T-helper 2 cell treated with Interferon-gamma antibody and Interleukin-4, amounts not matched to agents 100 ng/mL and 5 ng/mL, for 36 hours (primary cell): ENCODE data around the gene SLC11A1. TPM values are rescaled to one million over a fixed set of nuclear protein-coding genes. Genes with fewer than 3 reads are reported as not detected.

ENCODE experiments used
- intact Hi-C: fragments of 100-400 bp; cut with micrococcal nuclease; formaldehyde crosslinking; loops from one replicate; pipeline ENCODE4 v1.15.1; 2023
- total RNA-seq: library from RNA; stranded (reverse); gene quantifications from 2 replicates; pipeline ENCODE4 v1.2.3, GENCODE V29; 2022

The SLC11A1 gene
- total RNA-seq, 1 donor from 2014 or later, result 0.16 TPM

DNA sequence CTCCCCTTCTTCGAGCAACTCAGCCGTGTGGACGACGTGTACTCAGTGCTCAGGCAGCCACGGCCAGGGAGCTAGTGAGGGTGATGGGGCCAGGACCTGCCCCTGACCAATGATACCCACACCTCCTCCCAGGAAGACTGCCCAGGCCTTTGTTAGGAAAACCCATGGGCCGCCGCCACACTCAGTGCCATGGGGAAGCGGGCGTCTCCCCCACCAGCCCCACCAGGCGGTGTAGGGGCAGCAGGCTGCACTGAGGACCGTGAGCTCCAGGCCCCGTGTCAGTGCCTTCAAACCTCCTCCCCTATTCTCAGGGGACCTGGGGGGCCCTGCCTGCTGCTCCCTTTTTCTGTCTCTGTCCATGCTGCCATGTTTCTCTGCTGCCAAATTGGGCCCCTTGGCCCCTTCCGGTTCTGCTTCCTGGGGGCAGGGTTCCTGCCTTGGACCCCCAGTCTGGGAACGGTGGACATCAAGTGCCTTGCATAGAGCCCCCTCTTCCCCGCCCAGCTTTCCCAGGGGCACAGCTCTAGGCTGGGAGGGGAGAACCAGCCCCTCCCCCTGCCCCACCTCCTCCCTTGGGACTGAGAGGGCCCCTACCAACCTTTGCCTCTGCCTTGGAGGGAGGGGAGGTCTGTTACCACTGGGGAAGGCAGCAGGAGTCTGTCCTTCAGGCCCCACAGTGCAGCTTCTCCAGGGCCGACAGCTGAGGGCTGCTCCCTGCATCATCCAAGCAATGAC, 22.4 kb downstream of the SLC11A1 start:
- intact Hi-C loops, result loop anchor here (5.0 kb wide), 1 partner anchor 443 kb away; no protein-coding TSS in a partner anchor

DNA sequence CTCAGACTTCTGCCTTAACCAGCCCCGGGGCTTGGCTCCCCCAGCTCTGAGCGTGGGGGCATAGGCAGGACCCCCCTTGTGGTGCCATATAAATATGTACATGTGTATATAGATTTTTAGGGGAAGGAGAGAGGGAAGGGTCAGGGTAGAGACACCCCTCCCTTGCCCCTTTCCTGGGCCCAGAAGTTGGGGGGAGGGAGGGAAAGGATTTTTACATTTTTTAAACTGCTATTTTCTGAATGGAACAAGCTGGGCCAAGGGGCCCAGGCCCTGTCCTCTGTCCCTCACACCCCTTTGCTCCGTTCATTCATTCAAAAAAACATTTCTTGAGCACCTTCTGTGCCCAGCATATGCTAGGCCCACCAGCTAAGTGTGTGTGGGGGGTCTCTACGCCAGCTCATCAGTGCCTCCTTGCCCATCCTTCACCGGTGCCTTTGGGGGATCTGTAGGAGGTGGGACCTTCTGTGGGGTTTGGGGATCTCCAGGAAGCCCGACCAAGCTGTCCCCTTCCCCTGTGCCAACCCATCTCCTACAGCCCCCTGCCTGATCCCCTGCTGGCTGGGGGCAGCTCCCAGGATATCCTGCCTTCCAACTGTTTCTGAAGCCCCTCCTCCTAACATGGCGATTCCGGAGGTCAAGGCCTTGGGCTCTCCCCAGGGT, 23.1 kb downstream of the SLC11A1 start:
- intact Hi-C loops, result loop anchor here (5.0 kb wide), 1 partner anchor 442 kb away; no protein-coding TSS in a partner anchor

DNA sequence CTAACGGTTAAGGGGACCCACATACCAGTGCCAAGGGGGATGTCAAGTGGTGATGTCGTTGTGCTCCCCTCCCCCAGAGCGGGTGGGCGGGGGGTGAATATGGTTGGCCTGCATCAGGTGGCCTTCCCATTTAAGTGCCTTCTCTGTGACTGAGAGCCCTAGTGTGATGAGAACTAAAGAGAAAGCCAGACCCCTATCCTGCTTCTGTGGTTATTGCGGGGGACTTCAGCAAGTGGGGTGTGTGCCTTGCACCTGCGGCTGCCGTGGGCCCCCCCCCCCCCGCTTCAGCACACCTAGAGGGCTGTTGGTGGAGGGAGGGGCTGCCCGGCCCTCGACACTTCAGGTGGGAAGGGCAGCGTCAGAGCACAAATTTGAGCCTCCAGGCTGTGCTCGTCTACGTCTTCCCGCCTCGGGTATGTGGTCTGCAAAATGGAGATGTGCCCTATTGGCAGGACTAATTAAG, 23.7 kb downstream of the SLC11A1 start:
- intact Hi-C loops, result loop anchor here (1.0 to 5.0 kb wide), 7 partner anchors 9 to 442 kb away; partner anchors contain the start of genes AAMP, CNOT9, PNKD and USP37

DNA sequence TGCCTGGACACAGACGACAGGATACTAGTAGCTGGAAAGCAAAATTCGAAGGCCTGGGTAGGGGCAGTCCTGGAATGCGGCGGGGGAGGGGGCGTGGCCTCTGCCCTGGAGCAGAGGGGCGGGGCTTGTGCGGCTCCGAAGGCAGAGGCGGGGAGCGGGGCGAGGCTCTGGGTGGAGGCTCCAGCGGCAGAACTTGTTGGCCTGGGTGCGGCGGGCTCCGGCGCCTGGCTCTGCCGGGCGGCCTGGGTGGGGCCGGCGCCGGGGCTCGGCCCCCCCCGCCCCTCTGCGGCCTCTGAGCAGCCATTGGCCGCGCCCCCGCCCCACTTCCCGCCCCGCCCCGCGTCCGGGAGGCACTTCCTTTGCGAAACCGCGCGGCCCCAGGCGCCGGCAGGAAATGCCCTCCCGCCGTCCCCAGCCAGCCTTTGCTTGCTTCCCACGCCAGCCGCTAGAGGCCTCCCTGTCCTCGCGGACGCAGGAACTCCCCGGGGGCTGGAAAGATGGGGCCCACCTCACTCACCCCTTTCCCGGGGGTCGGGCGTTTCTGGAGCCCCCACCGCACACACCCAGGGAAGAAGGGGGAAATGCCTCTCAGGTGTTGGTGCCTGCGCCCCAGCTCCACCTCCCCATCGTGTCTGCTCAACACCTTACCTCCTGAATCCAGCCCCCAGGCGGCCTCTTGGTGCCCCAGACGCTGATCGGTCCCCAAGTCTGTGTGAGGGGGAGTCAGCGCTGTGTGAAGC, 24.3 kb downstream of the SLC11A1 start:
- intact Hi-C loops, result loop anchor here (1.0 to 5.0 kb wide), 7 partner anchors 10 to 441 kb away; partner anchors contain the start of genes AAMP, CNOT9, PNKD and USP37

DNA sequence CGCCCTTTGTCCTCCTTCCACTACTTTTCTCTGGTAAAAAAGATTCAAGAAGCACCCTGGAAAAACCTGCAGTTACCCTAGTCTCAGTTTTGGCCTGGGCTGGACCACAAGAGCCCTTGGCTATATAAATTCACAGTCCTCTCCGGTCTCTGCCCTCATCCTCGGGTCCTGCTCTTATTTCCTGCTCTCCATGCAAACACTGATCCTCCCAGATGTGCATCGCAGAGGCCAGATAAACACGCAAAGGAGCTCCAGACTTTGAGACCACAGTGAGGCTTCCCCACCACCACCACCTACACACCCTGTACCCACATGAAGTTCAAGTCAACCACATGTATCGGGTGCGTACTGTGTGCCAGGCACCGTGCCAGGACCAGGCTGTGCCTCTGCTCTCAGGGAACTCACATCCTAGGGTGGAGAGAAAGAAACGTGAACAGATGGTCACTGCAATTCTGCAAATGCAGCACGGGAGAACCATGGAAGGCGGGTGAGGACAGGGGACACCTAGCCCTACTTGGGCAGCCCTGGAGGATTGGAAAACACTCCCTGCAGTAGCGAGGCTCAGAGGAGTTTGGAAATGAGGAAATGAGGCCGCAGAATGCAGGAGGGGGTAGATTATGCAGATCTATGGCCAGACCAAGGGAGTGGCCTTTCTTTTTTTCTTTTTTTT, 25.0 kb downstream of the SLC11A1 start:
- intact Hi-C loops, result loop anchor here (1.0 to 5.0 kb wide), 7 partner anchors 11 to 440 kb away; partner anchors contain the start of genes AAMP, CNOT9, PNKD and USP37

GRCh38 chr2:218407717-218408116, 25.6 kb downstream of the SLC11A1 start:
- intact Hi-C loops, result loop anchor here (2.0 to 5.0 kb wide), 2 partner anchors 59 to 440 kb away; no protein-coding TSS in a partner anchor

- intact Hi-C loops, result no loop called here
Measured at GRCh38 chr2:218418321-218418716, 36.2 kb downstream of the SLC11A1 start.

DNA sequence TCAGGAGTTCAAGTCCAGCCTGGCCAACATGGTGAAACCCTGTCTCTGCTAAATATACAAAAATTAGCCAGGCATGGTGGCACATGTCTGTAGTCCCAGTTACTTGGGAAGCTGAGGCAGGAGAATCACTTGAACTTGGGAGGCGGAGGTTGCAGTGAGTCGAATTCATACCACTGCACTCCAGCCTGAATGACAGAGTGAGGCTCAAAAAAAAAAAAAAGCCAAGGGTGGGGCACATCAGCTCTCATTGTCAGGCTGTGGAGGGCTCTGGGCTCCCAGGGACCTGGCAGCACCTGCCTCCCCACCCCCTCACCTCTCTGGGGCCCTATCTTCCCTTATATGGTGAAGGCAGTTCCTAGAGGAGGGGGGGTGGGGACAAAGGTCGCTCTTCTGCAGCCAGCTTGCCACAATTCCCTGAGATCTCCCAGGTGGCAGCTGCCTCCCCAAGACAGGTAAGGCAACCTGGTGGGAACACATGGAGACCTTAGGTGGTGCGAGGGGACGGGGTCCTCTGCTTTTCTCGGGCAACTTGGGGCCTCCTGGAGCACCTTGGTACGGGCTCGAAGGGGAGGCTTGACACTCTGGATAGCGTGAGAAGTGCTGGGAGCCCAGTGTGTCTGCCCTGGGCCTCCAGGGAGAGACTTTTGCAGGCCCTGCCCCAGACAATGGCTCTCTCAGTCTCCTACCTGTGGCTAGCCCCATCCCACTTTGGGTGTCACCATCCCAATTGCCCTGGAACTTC, 36.8 kb downstream of the SLC11A1 start, which contains the start of gene VIL1:
Gene VIL1, plus strand, starts transcription at position 407 of the 742 bp plus-strand sequence. CDS start 4,656 bp downstream, outside the sequence.
- intact Hi-C loops, result no loop called here

GRCh38 chr2:218419630-218420216, 37.6 kb downstream of the SLC11A1 start:
- intact Hi-C loops, result no loop called here

DNA sequence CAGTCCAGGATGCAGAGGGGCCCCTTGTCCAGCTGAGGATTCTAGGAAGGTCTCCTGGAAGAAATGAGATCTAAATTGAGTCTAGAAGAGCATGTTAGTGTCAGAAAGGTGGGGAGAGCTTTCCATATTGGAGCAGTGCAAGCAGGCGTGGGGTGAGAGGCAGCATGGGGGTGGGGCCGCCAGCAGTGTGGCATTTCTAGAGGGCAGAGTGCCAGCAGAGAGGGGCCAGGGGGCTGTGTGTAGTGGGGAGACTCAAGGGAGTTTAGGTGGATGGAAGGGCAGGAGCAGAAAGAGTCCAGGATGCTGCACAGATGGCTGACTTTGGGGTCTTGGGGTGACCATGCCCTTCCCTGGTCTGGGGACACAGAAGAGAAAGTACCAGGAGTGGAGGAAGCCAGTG, 39.0 kb downstream of the SLC11A1 start:
- intact Hi-C loops, result no loop called here

DNA sequence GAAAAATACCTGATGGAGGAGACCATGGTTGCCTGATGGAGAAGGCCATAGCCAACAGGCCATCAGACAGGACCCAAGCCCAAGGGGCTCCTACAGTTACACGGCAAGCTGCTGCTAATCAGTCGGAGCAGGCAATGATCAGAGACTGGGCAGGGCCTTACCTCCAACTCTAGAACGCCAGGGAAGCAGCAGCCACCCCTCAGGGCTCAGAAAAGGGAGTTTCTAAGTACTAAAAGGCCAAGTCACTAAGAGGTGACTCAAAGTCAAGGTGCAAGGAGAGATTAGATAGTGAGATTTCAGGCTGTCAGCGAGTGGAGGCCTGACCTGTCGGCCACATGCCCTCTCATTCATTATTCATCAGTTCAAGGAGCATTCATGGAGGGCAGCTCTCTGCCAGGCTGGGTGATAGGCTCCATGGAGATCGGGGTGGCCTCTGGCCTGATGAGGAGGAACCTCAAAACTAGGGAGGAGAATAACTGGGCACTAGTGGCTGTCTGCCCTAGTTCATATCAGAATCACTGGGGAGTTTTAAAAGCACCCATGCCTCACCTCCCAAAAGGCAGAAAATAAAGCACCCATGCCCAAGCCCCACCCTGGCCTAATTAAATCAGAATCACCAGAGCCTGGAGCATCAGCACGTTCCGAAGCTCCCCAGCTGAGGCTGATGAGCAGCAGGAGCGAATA, 40.5 kb downstream of the SLC11A1 start:
- intact Hi-C loops, result no loop called here

DNA sequence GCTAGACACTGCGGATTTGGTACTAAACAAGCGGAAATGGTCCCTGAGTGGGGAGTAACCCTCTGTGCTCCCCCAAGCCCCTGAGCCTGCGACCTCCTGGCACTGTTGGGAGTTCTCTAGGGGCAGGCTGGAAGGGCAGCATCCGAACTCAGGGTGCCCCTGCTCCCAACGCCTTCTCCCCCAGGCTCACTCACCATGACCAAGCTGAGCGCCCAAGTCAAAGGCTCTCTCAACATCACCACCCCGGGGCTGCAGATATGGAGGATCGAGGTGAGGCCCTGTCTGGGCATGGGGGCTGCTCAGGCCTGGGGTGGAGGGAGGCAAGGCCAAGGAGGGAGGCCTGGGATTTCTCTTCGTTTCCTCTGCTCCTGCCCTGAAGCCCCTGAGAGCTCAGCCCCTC, 41.5 kb downstream of the SLC11A1 start:
- intact Hi-C loops, result no loop called here

GRCh38 chr2:218425531-218425930, 43.5 kb downstream of the SLC11A1 start:
- intact Hi-C loops, result no loop called here

GRCh38 chr2:218427741-218428140, 45.7 kb downstream of the SLC11A1 start:
- intact Hi-C loops, result no loop called here

GRCh38 chr2:218428846-218429558, 46.9 kb downstream of the SLC11A1 start:
- intact Hi-C loops, result no loop called here

GRCh38 chr2:218429911-218430692, 48.0 kb downstream of the SLC11A1 start:
- intact Hi-C loops, result no loop called here

DNA sequence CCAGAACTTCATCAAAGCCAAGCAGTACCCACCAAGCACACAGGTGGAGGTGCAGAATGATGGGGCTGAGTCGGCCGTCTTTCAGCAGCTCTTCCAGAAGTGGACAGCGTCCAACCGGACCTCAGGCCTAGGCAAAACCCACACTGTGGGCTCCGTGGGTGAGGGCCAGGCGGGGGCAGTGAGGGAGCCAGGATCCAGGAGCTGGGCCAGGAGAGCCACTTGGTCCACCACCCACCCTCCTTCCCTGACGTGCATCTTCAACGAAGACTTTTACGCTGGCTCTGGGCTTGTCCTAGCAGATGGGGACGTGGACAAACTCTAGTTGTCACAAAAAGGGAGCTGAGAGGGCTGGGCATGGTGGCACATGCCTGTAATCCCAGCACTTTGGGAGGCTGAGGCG, 48.6 kb downstream of the SLC11A1 start:
- intact Hi-C loops, result no loop called here

- intact Hi-C loops, result no loop called here
Measured at GRCh38 chr2:218431878-218432277, 49.8 kb downstream of the SLC11A1 start.
